ENCODE data around the gene SGMS2. TPM values are rescaled to one million over a fixed set of nuclear protein-coding genes. Genes with fewer than 3 reads are reported as not detected.

SGMS2 gene
- total and polyA plus RNA-seq, 2 of the 13 experiments (the other 11 are each of a cell fraction or from before 2014, with no cell fraction given), result 1.2 to 1.7 TPM

- Histone ChIP-seq H3K4me2 (ENCODE audit: low read depth, low read length) (no peak overlapping the region), H3K4me3 (replicated peaks in 1 of 3; ENCODE audit: insufficient read depth in 1 of 3, low read depth in 2 of 3, low read length in 3 of 3) (no peak overlapping the region), H3K36me3 (replicated peaks in 1 of 2; ENCODE audit: control insufficient read depth in 1 of 2, insufficient read depth in 2 of 2, low read length in 2 of 2) (no peaks in the 10 kb centered on the region), H2AFZ (ENCODE audit: low read length) (no peak overlapping the region), H3K27me3 (ENCODE audit: control insufficient read depth in 1 of 2, insufficient read depth in 2 of 2, low read length in 2 of 2) (no peaks in the 10 kb centered on the region), H4K20me1 (ENCODE audit: insufficient read depth, low read length) (no peaks in the 10 kb centered on the region), H3K9ac (ENCODE audit: insufficient read depth, low read depth, low read length) (no peak overlapping the region), H3K9me3 (ENCODE audit: low read length) (no peaks in the 10 kb centered on the region), H3K27ac (ENCODE audit: extremely low read length, insufficient read depth, low read length) (no peak overlapping the region), H3K4me1 (ENCODE audit: insufficient read depth, low read length) (peaks cover 7% of the 10 kb centered on the region; the same call in 1 of the 2 replicates), H3K79me2 (ENCODE audit: insufficient read depth, low read length) (no peaks in the 10 kb centered on the region)
- no TSS peak for BruUV-seq (replicated peaks)
- ChIA-PET CTCF (ENCODE audit: low intra/inter-chr PET ratio, low total read pairs) (no interaction called here), POLR2A (no interaction called here)
- WGBS (ENCODE audit: low lambda C conversion rate), result 65% methylated on average over 1 of the region's 1 CpG
- intact Hi-C loops (cut with micrococcal nuclease; ENCODE audit: unreplicated experiment) (no loop called here), in situ Hi-C loops (cut with HindIII; ENCODE audit: extremely low pct_ligation_motif_present, low pct_unique_long_range_greater_than_20kb) (no loop called here)
- DNase-seq (ENCODE audit: low spot score), result no peak
- no peak for FAIRE-seq
- TF ChIP-seq ZUFSP (CRISPR knock-in tag; IDR thresholded peaks at IDR 0.05; ENCODE audit: borderline replicate concordance) (no peak), KDM5A (IDR thresholded peaks at IDR 0.05; ENCODE audit: borderline replicate concordance, low read length) (no peak), ZBTB25 (CRISPR knock-in tag; IDR thresholded peaks at IDR 0.05) (no peak), ETS1 (CRISPR knock-in tag; IDR thresholded peaks at IDR 0.05) (no peak)
- ATAC-seq, result no peak
Observed at GRCh38 chr4:107838861-107839565, 14.3 kb downstream of the SGMS2 start.
